ENCODE data around the gene PRSS36. TPM values are rescaled to one million over a fixed set of nuclear protein-coding genes. Genes with fewer than 3 reads are reported as not detected.

Gene PRSS36
- total RNA-seq, 1 donor from 2014 or later: 6.6 TPM

DNA sequence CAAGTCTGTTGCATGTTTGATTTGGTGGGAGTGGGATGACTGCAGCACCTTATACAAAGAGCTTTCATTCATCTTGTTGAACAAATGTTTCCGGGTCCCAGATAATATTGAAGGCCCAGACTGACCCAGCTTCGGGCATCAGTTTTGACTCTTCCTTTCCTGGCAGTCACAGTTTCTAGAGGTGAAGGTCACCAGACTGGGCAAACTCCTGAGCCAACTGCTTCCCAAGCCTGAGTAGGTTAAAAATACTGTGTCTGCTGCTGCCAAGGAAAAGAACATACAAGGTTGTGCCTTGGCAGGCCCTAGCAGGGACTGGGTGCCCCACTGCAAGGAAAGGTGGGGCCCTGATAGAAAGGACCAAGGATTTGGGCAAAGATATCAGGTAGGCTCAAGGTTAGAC lies 37.2 kb downstream of the PRSS36 start:
- H3K27me3 ChIP-seq (ENCODE audit: low read depth): no peaks in the 10 kb centered on the region
- TF ChIP-seq, protein P1, sequence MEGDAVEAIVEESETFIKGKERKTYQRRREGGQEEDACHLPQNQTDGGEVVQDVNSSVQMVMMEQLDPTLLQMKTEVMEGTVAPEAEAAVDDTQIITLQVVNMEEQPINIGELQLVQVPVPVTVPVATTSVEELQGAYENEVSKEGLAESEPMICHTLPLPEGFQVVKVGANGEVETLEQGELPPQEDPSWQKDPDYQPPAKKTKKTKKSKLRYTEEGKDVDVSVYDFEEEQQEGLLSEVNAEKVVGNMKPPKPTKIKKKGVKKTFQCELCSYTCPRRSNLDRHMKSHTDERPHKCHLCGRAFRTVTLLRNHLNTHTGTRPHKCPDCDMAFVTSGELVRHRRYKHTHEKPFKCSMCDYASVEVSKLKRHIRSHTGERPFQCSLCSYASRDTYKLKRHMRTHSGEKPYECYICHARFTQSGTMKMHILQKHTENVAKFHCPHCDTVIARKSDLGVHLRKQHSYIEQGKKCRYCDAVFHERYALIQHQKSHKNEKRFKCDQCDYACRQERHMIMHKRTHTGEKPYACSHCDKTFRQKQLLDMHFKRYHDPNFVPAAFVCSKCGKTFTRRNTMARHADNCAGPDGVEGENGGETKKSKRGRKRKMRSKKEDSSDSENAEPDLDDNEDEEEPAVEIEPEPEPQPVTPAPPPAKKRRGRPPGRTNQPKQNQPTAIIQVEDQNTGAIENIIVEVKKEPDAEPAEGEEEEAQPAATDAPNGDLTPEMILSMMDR (IDR thresholded peaks at IDR 0.05): no peak
- no peaks in the 10 kb centered on the region for H3K9me3 ChIP-seq
- no peak for DNase-seq
- H3K27ac ChIP-seq: peak overlapping the region; percentile 57
- H3K4me1 ChIP-seq: peaks cover 37% of the 10 kb centered on the region
- H3K36me3 ChIP-seq: peaks cover 38% of the 10 kb centered on the region
- ATAC-seq: no peak
- intact Hi-C loops (cut with DNase I): no loop called here
- H3K4me3 ChIP-seq: no peak overlapping the region

DNA sequence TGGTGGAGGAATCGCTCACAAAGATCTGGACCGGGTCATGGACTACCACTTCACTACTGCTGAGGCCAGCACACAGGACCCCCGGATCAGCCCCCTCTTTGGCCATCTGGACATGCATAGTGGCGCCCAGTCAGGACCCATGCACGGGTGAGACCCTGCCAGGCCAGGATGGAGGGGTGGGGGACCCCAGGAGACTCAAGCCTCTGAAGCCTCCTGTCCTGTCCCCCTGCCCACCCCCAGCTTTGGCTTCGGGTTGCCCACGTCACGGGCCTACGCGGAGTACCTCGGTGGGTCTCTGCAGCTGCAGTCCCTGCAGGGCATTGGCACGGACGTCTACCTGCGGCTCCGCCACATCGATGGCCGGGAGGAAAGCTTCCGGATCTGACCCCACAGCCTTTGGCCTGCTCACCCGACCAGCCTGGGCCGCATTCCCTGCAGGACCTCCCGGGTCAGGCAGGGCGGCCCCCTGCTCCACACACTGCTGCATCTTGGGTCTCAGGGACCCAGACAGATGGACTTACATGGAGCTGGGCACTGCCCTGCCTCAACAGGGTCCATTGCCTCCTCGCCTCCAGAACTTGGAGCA lies 37.9 kb downstream of the PRSS36 start:
- Histone ChIP-seq H3K9me3 (no peaks in the 10 kb centered on the region), H3K4me1 (peaks cover 37% of the 10 kb centered on the region), H3K4me3 (no peak overlapping the region), H3K27ac (no peak overlapping the region), H3K27me3 (ENCODE audit: low read depth) (no peaks in the 10 kb centered on the region), H3K36me3 (peaks cover 38% of the 10 kb centered on the region)
- TF ChIP-seq, protein P1 (IDR thresholded peaks at IDR 0.05): no peak
- intact Hi-C loops (cut with DNase I): no loop called here
- ATAC-seq: no peak
- no peak for DNase-seq

DNA sequence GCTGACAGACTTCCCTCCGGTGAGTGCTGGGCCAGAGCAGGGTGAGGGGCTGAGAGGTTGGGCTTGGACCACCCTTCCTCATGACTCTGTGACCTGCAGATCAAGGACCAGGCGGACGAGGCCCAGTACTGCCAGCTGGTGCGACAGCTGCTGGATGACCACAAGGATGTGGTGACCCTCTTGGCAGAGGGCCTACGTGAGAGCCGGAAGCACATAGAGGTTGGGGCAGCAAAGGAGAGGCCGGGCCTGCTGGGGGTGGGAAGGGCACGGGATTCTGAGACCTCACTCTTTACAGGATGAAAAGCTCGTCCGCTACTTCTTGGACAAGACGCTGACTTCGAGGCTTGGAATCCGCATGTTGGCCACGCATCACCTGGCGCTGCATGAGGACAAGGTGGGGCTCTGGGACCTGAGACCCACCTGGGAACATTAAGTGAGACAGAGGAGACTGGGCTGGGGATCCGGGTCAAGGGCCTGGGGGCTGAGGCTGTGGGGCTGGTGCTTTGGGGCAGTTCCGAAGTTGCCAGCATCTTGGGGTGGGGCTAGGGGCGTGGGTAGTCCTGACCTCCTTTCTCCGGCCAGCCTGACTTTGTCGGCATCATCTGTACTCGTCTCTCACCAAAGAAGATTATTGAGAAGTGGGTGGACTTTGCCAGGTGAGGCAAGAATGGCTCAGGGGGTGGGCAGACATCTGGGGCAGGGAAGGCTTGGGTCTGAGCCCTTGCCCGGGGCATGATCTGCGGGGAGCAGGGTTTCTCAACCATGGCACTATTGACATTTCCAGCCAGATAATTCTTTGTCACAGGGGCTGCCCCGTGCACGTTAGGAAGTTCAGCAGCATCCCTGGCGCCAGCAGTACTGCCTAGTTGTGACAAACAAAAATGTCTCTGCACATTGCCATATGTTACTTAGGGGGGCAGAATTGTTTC lies 39.5 kb downstream of the PRSS36 start:
- ATAC-seq (no peak), DNase-seq (no peak)
- intact Hi-C loops (cut with DNase I): no loop called here
- peaks cover 40% of the 10 kb centered on the region for H3K4me1 ChIP-seq
- H3K36me3 ChIP-seq: peaks cover 38% of the 10 kb centered on the region
- TF ChIP-seq, protein P1 (IDR thresholded peaks at IDR 0.05): no peak
- no peak overlapping the region for H3K27ac ChIP-seq
- H3K9me3 ChIP-seq: no peaks in the 10 kb centered on the region
- no peak overlapping the region for H3K4me3 ChIP-seq
- no peaks in the 10 kb centered on the region for H3K27me3 ChIP-seq (ENCODE audit: low read depth)

DNA sequence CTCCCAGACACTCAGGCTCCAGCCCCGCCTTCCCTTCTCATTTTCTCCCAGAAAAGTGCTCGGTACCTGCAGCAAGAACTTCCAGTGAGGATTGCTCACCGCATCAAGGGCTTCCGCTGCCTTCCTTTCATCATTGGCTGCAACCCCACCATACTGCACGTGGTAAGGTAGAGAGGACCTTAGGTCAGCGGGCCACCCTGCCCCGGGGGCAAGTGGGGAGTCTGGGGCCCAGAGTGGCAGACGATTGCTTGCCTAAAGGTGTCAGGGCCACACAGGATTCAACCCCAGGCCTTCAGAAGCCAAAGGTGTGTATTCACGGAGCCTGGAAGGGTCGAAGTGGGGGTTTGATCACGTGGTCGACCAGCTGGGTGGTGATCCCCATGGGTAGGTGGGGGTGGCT lies 40.2 kb downstream of the PRSS36 start:
- intact Hi-C loops (cut with DNase I): no loop called here
- no peak for ATAC-seq
- Histone ChIP-seq H3K4me1 (peaks cover 37% of the 10 kb centered on the region), H3K9me3 (no peaks in the 10 kb centered on the region), H3K27me3 (ENCODE audit: low read depth) (no peaks in the 10 kb centered on the region), H3K36me3 (peaks cover 38% of the 10 kb centered on the region), H3K4me3 (no peak overlapping the region), H3K27ac (no peak overlapping the region)
- DNase-seq: no peak
- TF ChIP-seq, protein P1 (IDR thresholded peaks at IDR 0.05): no peak

DNA sequence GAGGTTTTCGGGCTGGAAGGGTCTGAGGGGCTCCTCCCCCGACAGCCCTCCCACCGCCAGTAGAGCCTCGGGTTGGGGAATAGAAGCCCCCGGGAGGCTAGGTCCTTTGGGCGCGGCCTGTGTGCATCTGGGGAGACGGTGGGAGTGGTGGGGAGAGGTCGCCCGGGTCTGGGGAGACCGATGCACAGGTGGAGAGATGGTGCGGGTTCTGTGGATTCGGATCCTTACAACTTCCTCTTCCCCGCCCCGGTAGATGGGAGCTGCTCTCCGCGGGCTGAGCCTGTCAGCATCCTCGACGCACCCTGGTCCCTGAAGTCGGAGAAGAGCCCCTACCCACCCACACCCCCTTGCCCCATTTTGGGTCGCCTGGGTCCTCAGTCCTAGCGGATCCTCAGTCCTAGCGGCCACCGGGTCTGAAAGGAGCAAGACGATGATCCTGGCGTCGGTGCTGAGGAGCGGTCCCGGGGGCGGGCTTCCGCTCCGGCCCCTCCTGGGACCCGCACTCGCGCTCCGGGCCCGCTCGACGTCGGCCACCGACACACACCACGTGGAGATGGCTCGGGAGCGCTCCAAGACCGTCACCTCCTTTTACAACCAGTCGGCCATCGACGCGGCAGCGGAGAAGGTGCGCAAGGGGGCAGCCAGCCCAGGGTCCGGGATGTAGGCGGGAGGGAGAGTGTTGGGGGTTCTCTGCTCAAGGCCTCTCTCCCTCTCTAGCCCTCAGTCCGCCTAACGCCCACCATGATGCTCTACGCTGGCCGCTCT lies 40.9 kb downstream of the PRSS36 start:
- no peak for DNase-seq
- peaks cover 31% of the 10 kb centered on the region for H3K4me1 ChIP-seq
- intact Hi-C loops (cut with DNase I): no loop called here

More for the DNA sequence above, 40.9 kb downstream of the PRSS36 start:
- Histone ChIP-seq H3K4me3 (peak overlapping the region; percentile 90), H3K9me3 (no peaks in the 10 kb centered on the region), H3K27me3 (ENCODE audit: low read depth) (no peaks in the 10 kb centered on the region), H3K36me3 (peaks cover 38% of the 10 kb centered on the region), H3K27ac (peak overlapping the region; percentile 90)
- TF ChIP-seq, protein P1 (IDR thresholded peaks at IDR 0.05): no peak
- peak in 1 of 2 donors; percentile 1 for ATAC-seq
